Measurements from ENCODE around the gene PARD3. TPM values are rescaled to one million over a fixed set of nuclear protein-coding genes. Genes with fewer than 3 reads are reported as not detected.

Gene PARD3
- total RNA-seq, 1 donor from 2014 or later, result 34.1 TPM

- H3K36me3 ChIP-seq, result no peaks in the 10 kb centered on the region
- intact Hi-C loops (cut with DNase I), result no loop called here
- no peak overlapping the region for H3K4me3 ChIP-seq
- TF ChIP-seq CTCF (IDR thresholded peaks at IDR 0.05), result no peak
- DNase-seq, result no peak
- ATAC-seq, result peak in 1 of 2 donors; percentile 16
- no peaks in the 10 kb centered on the region for H3K27me3 ChIP-seq (ENCODE audit: low read depth)
- H3K4me1 ChIP-seq, result peaks cover 19% of the 10 kb centered on the region
- H3K27ac ChIP-seq, result no peak overlapping the region
- H3K9me3 ChIP-seq, result no peaks in the 10 kb centered on the region
Measured at GRCh38 chr10:34181553-34182300, 633.4 kb downstream of the PARD3 start.

- intact Hi-C loops (cut with DNase I), result no loop called here
- no peak overlapping the region for H3K27ac ChIP-seq
- no peak for TF ChIP-seq CTCF (IDR thresholded peaks at IDR 0.05)
- no peak for DNase-seq
- H3K27me3 ChIP-seq (ENCODE audit: low read depth), result no peaks in the 10 kb centered on the region
- no peak overlapping the region for H3K4me3 ChIP-seq
- no peaks in the 10 kb centered on the region for H3K36me3 ChIP-seq
- H3K9me3 ChIP-seq, result no peaks in the 10 kb centered on the region
- no peak for ATAC-seq
- H3K4me1 ChIP-seq, result peaks cover 10% of the 10 kb centered on the region
Measured at GRCh38 chr10:34180749-34181148, 634.3 kb downstream of the PARD3 start.

GRCh38 chr10:34179280-34179679 is 635.8 kb downstream of the PARD3 start:
- Histone ChIP-seq H3K4me1 (no peaks in the 10 kb centered on the region), H3K27ac (no peak overlapping the region), H3K9me3 (no peaks in the 10 kb centered on the region), H3K27me3 (ENCODE audit: low read depth) (no peaks in the 10 kb centered on the region), H3K4me3 (no peak overlapping the region), H3K36me3 (no peaks in the 10 kb centered on the region)
- DNase-seq, result no peak
- intact Hi-C loops (cut with DNase I), result no loop called here
- TF ChIP-seq CTCF (IDR thresholded peaks at IDR 0.05), result no peak
- no peak for ATAC-seq

- no peaks in the 10 kb centered on the region for H3K9me3 ChIP-seq
- H3K27ac ChIP-seq, result no peak overlapping the region
- intact Hi-C loops (cut with DNase I), result no loop called here
Measured at GRCh38 chr10:34178756-34179155, 636.3 kb downstream of the PARD3 start.

GRCh38 chr10:34178196-34178595 is 636.9 kb downstream of the PARD3 start:
- intact Hi-C loops (cut with DNase I), result no loop called here
- H3K4me3 ChIP-seq, result no peak overlapping the region
- no peaks in the 10 kb centered on the region for H3K27me3 ChIP-seq (ENCODE audit: low read depth)
- no peak for ATAC-seq
- no peak for TF ChIP-seq CTCF (IDR thresholded peaks at IDR 0.05)
- H3K4me1 ChIP-seq, result no peaks in the 10 kb centered on the region
- no peak for DNase-seq
- H3K9me3 ChIP-seq, result no peaks in the 10 kb centered on the region
- H3K27ac ChIP-seq, result no peak overlapping the region
- no peaks in the 10 kb centered on the region for H3K36me3 ChIP-seq

More at GRCh38 chr10:34178756-34179155, 636.3 kb downstream of the PARD3 start:
- no peak overlapping the region for H3K4me3 ChIP-seq
- ATAC-seq (no peak), DNase-seq (no peak)
- no peak for TF ChIP-seq CTCF (IDR thresholded peaks at IDR 0.05)
- H3K4me1 ChIP-seq, result no peaks in the 10 kb centered on the region
- H3K36me3 ChIP-seq, result no peaks in the 10 kb centered on the region
- H3K27me3 ChIP-seq (ENCODE audit: low read depth), result no peaks in the 10 kb centered on the region

Data from lower lobe of right lung (tissue), 2 donors.